ENCODE measurements around the gene MRPL4.
A peak's percentile ranks its signal among the peaks of the same experiment; 100 is the strongest.

- TF ChIP-seq EZH2 (IDR thresholded peaks at IDR 0.05; ENCODE audit: borderline replicate concordance) = peak; percentile 42
- no peak for TF ChIP-seq CTCF (IDR thresholded peaks at IDR 0.05; ENCODE audit: poor library complexity)
These were observed 21.7 kb upstream of the MRPL4 start for GRCh38 chr19:10230173-10230860.

Data from hepatocyte (in vitro differentiated cells).